ENCODE results near the gene LRRN2. TPM values are rescaled to one million over a fixed set of nuclear protein-coding genes. Genes with fewer than 3 reads are reported as not detected.

The LRRN2 gene
- total RNA-seq, 1 experiment from 2014 or later, result 4.6 TPM

DNA sequence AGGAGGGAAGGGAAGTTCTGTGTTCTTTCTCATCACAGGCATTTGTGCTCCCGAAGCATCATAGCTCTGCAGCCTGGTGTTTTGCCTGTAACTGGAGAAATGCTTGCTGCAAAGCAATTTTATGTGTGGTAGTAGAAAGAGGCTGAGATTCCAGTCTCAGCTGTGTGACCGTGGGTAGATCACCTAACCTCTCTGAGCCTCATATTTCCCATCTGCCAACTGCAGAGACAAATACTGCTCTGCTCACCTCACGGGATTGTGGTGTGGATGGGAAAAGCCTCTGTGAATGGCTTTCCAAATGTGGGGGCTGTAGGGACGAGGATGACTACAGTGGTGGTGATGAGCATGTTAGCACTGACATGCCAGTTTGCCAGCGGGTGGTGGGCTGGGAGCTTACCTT is 85.3 kb downstream of the LRRN2 start:
- Histone ChIP-seq H3K36me3 (ENCODE audit: low read depth) (no peaks in the 10 kb centered on the region), H3K79me2 (ENCODE audit: low read depth) (no peaks in the 10 kb centered on the region), H4K20me1 (ENCODE audit: insufficient read depth) (no peaks in the 10 kb centered on the region), H3K27me3 (ENCODE audit: insufficient read depth, low read depth) (no peaks in the 10 kb centered on the region), H3K9me2 (ENCODE audit: insufficient read depth) (no peaks in the 10 kb centered on the region), H3K4me3 (no peak overlapping the region), H3K4me1 (replicated peaks; ENCODE audit: insufficient read depth) (no peaks in the 10 kb centered on the region), H3K27ac (no peak overlapping the region), H3K4me2 (no peak overlapping the region), H3K9me3 (ENCODE audit: insufficient read depth, low read depth) (no peaks in the 10 kb centered on the region), H2AFZ (no peak overlapping the region), H3F3A (ENCODE audit: insufficient read depth, low read depth) (no peaks in the 10 kb centered on the region)
- DNase-seq, result no peak
- intact Hi-C loops (cut with micrococcal nuclease; ENCODE audit: unreplicated experiment), result no loop called here
- TF ChIP-seq, protein P1, sequence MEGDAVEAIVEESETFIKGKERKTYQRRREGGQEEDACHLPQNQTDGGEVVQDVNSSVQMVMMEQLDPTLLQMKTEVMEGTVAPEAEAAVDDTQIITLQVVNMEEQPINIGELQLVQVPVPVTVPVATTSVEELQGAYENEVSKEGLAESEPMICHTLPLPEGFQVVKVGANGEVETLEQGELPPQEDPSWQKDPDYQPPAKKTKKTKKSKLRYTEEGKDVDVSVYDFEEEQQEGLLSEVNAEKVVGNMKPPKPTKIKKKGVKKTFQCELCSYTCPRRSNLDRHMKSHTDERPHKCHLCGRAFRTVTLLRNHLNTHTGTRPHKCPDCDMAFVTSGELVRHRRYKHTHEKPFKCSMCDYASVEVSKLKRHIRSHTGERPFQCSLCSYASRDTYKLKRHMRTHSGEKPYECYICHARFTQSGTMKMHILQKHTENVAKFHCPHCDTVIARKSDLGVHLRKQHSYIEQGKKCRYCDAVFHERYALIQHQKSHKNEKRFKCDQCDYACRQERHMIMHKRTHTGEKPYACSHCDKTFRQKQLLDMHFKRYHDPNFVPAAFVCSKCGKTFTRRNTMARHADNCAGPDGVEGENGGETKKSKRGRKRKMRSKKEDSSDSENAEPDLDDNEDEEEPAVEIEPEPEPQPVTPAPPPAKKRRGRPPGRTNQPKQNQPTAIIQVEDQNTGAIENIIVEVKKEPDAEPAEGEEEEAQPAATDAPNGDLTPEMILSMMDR (conservative IDR thresholded peaks at IDR 0.05), result no peak
- TF ChIP-seq EZH2 (IDR thresholded peaks at IDR 0.05; ENCODE audit: low read depth), result no peak
- no TSS peak for BruUV-seq (replicated peaks)
- ChIA-PET POLR2A (ENCODE audit: unreplicated experiment) (no interaction called here), CTCF (no interaction called here)

DNA sequence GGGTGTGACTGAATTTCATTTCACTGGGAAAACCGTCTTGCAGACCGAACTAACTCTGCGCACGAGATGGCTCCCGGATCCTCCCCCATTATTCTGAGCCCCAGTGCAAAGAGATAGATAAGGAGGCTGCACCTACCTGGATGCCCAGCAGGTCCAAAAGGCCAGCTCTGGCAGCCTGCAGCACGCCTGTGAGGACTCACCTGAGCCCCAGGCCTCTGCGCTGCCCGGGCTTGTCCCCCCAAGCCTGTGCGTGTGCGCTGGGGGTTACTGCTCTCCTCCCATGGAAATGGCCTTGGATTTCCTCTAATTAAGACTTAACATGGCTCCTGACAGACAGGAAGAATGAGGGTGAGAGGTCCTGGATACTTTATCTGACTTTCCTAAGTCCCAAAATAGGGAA is 85.9 kb downstream of the LRRN2 start:
- no peak overlapping the region for H3K4me3 ChIP-seq
- H3K27me3 ChIP-seq (ENCODE audit: insufficient read depth, low read depth), result no peaks in the 10 kb centered on the region
- no peaks in the 10 kb centered on the region for H3K36me3 ChIP-seq (ENCODE audit: low read depth)
- no peak for DNase-seq
- no peak for TF ChIP-seq EZH2 (IDR thresholded peaks at IDR 0.05; ENCODE audit: low read depth)
- TF ChIP-seq, protein P1 (conservative IDR thresholded peaks at IDR 0.05), result no peak
- no peaks in the 10 kb centered on the region for H3K79me2 ChIP-seq (ENCODE audit: low read depth)
- H3K9me3 ChIP-seq (ENCODE audit: insufficient read depth, low read depth), result no peaks in the 10 kb centered on the region
- H3K4me1 ChIP-seq (replicated peaks; ENCODE audit: insufficient read depth), result no peaks in the 10 kb centered on the region
- intact Hi-C loops (cut with micrococcal nuclease; ENCODE audit: unreplicated experiment), result no loop called here
- no peaks in the 10 kb centered on the region for H3K9me2 ChIP-seq (ENCODE audit: insufficient read depth)
- H3F3A ChIP-seq (ENCODE audit: insufficient read depth, low read depth), result no peaks in the 10 kb centered on the region
- no peak overlapping the region for H2AFZ ChIP-seq
- H4K20me1 ChIP-seq (ENCODE audit: insufficient read depth), result no peaks in the 10 kb centered on the region
- no peak overlapping the region for H3K4me2 ChIP-seq
- no TSS peak for BruUV-seq (replicated peaks)
- ChIA-PET CTCF (no interaction called here), POLR2A (ENCODE audit: unreplicated experiment) (no interaction called here)
- no peak overlapping the region for H3K27ac ChIP-seq

DNA sequence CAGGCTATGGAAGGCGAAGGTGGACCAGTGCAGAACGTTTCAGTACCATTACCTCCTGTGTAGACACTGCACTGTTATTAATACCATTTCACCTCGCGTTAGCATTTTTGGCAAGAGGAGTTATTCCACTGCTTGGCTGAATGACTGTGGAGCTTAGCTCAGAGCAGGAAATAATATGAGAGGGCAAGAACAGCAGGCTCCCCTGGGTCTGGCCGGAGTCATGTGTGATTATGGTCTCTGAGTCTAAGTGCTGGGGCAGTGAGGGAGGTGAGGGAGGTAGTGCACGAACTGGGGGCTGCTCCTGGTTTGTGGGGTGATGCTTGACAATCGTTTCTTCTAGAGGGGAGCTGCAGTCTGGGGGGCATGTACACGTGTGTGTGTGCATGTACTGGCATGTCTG is 86.4 kb downstream of the LRRN2 start:
- no peak overlapping the region for H3K4me2 ChIP-seq
- H3K36me3 ChIP-seq (ENCODE audit: low read depth), result no peaks in the 10 kb centered on the region
- H3K4me1 ChIP-seq (replicated peaks; ENCODE audit: insufficient read depth), result no peaks in the 10 kb centered on the region
- no TSS peak for BruUV-seq (replicated peaks)
- H3K9me2 ChIP-seq (ENCODE audit: insufficient read depth), result no peaks in the 10 kb centered on the region
- H4K20me1 ChIP-seq (ENCODE audit: insufficient read depth), result no peaks in the 10 kb centered on the region
- DNase-seq, result no peak
- POLR2A ChIA-PET (ENCODE audit: unreplicated experiment), result no interaction called here
- H3F3A ChIP-seq (ENCODE audit: insufficient read depth, low read depth), result no peaks in the 10 kb centered on the region
- CTCF ChIA-PET, result no interaction called here
- no peaks in the 10 kb centered on the region for H3K27me3 ChIP-seq (ENCODE audit: insufficient read depth, low read depth)
- H2AFZ ChIP-seq, result no peak overlapping the region
- TF ChIP-seq, protein P1 (conservative IDR thresholded peaks at IDR 0.05), result no peak
- TF ChIP-seq EZH2 (IDR thresholded peaks at IDR 0.05; ENCODE audit: low read depth), result no peak
- H3K4me3 ChIP-seq, result no peak overlapping the region
- no peak overlapping the region for H3K27ac ChIP-seq
- no peaks in the 10 kb centered on the region for H3K9me3 ChIP-seq (ENCODE audit: insufficient read depth, low read depth)
- intact Hi-C loops (cut with micrococcal nuclease; ENCODE audit: unreplicated experiment), result no loop called here
- H3K79me2 ChIP-seq (ENCODE audit: low read depth), result no peaks in the 10 kb centered on the region

Data from PC-9 (cell line).